ENCODE measurements around the gene CMTM3. TPM values are rescaled to one million over a fixed set of nuclear protein-coding genes. Genes with fewer than 3 reads are reported as not detected.

Gene CMTM3
- total RNA-seq, 1 experiment from 2014 or later = 39.2 TPM

DNA sequence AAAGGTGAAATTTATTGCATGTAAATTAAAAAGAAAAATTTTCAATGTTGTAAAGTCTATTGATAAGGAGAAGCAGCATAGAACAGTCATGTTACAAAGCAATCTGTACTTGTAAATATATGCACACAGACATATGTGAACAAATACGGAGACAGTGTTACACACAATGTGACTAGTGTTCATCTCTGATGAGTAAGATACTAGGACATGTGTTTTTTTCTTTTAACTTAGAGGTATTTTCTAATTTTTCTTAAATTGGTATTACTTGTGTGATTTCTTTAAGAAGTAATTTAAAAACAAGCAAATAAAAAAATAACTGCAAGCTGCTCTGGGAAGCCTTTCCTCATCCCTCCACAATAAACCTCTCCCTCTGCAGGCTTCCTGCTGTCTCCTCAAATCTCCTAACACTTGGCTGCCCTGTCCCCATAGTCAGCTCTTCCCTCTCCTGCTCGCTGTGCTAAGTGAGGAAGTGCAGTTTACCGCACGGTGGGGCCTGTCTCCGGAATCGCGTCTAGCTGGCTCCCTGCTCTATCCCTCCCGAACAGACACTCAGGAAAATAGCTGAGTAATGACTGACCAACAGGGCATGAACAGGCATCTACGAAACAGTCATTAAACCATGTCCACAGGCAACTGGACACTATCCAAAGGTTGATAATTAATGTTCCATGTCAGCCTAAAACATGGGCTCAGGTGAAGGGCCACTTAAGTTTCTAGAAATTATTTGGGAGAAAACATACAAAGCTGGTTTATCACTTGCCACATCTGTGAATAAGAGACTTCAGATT, 56.1 kb downstream of the CMTM3 start:
- no peak overlapping the region for H2AFZ ChIP-seq (ENCODE audit: low read length)

More for the DNA sequence above, 56.1 kb downstream of the CMTM3 start:
- Mint-ChIP-seq H3K9me3 (no peaks in the 10 kb centered on the region), H3K4me3 (peak overlapping the region in 1 of 2 experiments; percentile 30; a peak in 2 of 5 replicates), H3K4me1 (peaks cover 16 to 24% of the 10 kb centered on the region in 2 experiments), H3K27ac (peak overlapping the region; percentile 23 to 91 (median 49); a peak in 5 of 7 replicates), H3K27me3 (ENCODE audit: low read depth) (no peaks in the 10 kb centered on the region), H3K36me3 (ENCODE audit: insufficient read depth in 1 of 3, low read depth in 3 of 3) (peaks cover 0 to 2% (median 2%) of the 10 kb centered on the region in 3 experiments; a peak in 2 of 7 replicates)
- H3K23me2 ChIP-seq (ENCODE audit: insufficient read length, low read depth, low read length, poor library complexity, severe bottlenecking) = no peaks in the 10 kb centered on the region
- no peak overlapping the region for H3K4me2 ChIP-seq (ENCODE audit: insufficient read depth, insufficient read length, low read length)
- no peaks in the 10 kb centered on the region for H3K27me3 ChIP-seq (ENCODE audit: insufficient read depth, low read length)
- no peak overlapping the region for H4K5ac ChIP-seq (ENCODE audit: insufficient read length, low read depth, low read length)
- H2BK15ac ChIP-seq (ENCODE audit: low read depth, low read length) = no peak overlapping the region
- H3T11ph ChIP-seq (ENCODE audit: low read length) = no peak overlapping the region
- no peak overlapping the region for H3K23ac ChIP-seq (ENCODE audit: insufficient read length, low read depth, low read length)
- H2AK5ac ChIP-seq (ENCODE audit: insufficient read length, low read length) = no peak overlapping the region
- no peak overlapping the region for H2BK5ac ChIP-seq (ENCODE audit: insufficient read length, low read length)
- H3K14ac ChIP-seq (ENCODE audit: insufficient read depth, low read length) = no peak overlapping the region
- H3K79me2 ChIP-seq (ENCODE audit: insufficient read depth, low read length) = peaks cover 4% of the 10 kb centered on the region; the same call in 1 of the 2 replicates
- no peaks in the 10 kb centered on the region for H3K9me3 ChIP-seq (ENCODE audit: control insufficient read depth, low read depth, low read length)
- no peak overlapping the region for H2BK20ac ChIP-seq (ENCODE audit: low read depth, low read length, poor library complexity, severe bottlenecking)
- H3K4me1 ChIP-seq (ENCODE audit: insufficient read depth, low read length) = peaks cover 2% of the 10 kb centered on the region; the same call in 1 of the 2 replicates
- WGBS (ENCODE audit: extremely low coverage, insufficient read length, low lambda C conversion rate) = no CpG with 5 or more reads among the region's 9 CpGs
- no peak overlapping the region for H4K91ac ChIP-seq (ENCODE audit: insufficient read length, low read depth, low read length)
- no peak overlapping the region for H2BK12ac ChIP-seq (ENCODE audit: insufficient read length, low read depth, low read length)
- no peak overlapping the region for H4K8ac ChIP-seq (replicated peaks; ENCODE audit: insufficient read length, low read depth, low read length)
- H3K56ac ChIP-seq (ENCODE audit: insufficient read length, low read depth, low read length) = no peak overlapping the region
- H3K27ac ChIP-seq (ENCODE audit: insufficient read length, low read depth, low read length) = peak overlapping the region; percentile 16
- no peak overlapping the region for H3K4ac ChIP-seq (ENCODE audit: low read depth, low read length)
- H4K20me1 ChIP-seq (ENCODE audit: control insufficient read depth, insufficient read depth, insufficient read length) = no peaks in the 10 kb centered on the region
- no peak overlapping the region for H3K9ac ChIP-seq (ENCODE audit: extremely low read depth, insufficient read length, low read length)
- no peak overlapping the region for H2BK120ac ChIP-seq (ENCODE audit: low read depth, low read length, poor library complexity, severe bottlenecking)
- H3K18ac ChIP-seq (ENCODE audit: insufficient read length, low read depth, low read length) = no peak overlapping the region
- peaks cover 5% of the 10 kb centered on the region for H3K79me1 ChIP-seq (ENCODE audit: insufficient read depth, low read depth, low read length, poor library complexity, severe bottlenecking)
- no peak for DNase-seq
- TF ChIP-seq, protein P1, sequence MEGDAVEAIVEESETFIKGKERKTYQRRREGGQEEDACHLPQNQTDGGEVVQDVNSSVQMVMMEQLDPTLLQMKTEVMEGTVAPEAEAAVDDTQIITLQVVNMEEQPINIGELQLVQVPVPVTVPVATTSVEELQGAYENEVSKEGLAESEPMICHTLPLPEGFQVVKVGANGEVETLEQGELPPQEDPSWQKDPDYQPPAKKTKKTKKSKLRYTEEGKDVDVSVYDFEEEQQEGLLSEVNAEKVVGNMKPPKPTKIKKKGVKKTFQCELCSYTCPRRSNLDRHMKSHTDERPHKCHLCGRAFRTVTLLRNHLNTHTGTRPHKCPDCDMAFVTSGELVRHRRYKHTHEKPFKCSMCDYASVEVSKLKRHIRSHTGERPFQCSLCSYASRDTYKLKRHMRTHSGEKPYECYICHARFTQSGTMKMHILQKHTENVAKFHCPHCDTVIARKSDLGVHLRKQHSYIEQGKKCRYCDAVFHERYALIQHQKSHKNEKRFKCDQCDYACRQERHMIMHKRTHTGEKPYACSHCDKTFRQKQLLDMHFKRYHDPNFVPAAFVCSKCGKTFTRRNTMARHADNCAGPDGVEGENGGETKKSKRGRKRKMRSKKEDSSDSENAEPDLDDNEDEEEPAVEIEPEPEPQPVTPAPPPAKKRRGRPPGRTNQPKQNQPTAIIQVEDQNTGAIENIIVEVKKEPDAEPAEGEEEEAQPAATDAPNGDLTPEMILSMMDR (conservative IDR thresholded peaks at IDR 0.05) = no peak
